CD4-positive, alpha-beta T cell treated with Interleukin-1 beta for 1 hour (primary cell): ENCODE data around the gene PEPD.

Experiments
- DNase-seq, 2 donors: peaks; one replicate each; pipeline ENCODE4 v3.0.0-alpha.2; 2020 to 2022

PEPD gene

DNA sequence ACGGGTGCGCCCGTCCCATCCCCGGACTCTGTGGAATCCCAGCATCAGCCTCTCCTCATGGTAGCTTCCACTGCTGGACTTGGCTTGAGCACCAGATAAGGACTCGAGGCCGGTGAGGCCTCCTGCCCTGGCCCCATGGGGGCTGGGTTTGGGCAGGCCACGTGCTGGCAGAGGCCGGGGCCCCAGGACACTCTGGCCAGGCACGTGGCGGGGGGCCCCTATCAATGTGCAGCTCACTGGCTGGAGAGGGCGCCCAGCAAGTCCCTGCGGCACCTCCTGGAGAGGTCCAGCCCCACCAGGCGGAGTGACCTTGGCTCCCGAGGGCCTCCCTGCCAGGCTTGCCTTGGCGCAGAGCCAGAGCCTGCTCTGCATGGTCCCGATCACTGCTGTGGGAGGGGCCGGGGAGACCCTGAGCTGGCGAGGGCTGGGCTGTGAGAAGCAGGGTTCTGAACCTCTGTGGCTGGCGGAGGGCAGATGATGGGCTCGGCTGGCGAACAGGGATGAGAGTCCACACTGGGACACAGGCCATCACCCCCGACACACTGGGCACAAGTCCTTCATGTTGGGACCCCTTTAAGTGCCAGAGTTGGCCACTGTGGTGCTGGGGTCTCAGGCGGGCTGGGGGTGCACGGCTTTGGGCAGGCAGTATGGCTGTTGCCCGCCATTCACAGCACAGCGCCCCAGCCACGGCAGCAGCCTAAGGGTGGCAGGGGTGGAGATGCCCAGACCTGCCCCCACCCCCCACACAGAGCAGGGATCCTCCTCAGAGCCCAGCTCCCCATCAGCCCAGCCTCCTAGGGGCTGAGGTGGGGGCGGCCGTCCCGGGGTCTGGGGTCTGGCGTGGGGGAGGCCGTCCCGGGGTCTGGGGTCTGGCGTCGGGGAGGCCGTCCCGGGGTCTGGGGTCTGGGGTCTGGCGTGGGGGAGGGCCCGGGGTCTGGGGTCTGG, 129.0 kb downstream of the PEPD start:
- no peak for DNase-seq

DNA sequence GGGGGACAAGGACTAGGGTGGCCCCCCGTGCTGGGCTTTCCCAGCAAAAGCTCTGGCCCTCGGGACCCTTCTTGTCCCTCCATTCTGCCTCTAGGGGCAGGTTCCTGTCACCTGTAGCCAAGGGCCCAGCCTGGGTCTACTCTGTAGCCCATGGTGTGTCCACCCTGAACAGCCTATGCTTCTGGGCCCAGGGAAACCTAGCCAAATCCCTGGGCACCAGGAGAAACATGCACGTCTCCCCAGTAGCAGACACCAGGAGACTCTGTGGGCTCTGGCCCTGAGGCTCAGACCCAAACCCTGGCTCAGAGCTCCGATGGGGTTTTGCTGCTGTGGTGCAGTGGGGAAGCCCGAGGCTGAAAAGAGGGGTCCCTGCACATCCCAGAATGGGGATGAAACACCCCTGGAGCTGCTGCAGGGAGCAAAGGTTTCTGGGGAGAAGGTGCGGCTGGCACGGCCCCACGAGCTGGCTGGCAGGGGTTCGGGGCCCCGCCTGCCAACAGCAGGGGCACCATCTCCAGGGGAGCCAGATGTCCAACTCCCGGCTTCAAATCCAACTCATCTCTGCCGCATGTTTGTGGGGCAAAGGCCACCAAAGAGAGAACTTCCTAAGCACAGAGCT, 129.9 kb downstream of the PEPD start:
- no peak for DNase-seq

DNA sequence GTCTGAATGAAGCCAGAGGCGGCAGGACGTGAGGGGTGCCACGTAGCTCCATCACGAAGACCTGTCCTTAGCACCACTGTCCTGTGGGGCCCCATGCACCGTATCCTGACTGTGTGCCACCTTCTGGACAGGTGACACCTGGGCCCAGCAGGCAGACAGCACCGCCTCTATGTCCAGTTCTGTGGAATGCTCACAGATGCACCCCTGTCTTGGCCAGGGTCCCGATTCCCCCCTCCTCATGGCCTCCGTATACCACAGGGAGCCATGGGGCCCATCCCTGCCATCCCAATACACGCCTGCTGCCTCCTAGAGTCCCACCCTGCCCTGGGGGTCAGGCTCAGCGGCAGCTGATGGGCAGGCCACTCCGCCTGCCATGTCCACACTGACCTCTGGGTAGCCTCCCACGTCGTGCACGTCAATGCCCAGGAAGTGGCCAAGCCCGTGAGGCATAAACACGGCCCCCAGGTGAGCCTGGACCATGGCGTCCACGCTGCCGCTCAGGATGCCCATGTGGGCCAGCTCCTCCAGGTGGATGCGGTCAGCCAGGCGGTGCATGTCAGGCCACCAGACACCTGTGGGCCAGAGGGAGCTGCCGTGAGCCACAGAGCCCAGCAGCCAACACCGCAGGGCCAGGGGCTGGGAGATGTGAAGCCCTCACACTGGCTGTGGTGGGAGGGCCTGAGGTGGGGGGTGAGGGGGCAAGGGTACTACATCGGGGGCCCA, 130.5 kb downstream of the PEPD start:
- no peak for DNase-seq

- no peak for DNase-seq
These were observed 131.3 kb downstream of the PEPD start for GRCh38 chr19:33390101-33390907.

DNA sequence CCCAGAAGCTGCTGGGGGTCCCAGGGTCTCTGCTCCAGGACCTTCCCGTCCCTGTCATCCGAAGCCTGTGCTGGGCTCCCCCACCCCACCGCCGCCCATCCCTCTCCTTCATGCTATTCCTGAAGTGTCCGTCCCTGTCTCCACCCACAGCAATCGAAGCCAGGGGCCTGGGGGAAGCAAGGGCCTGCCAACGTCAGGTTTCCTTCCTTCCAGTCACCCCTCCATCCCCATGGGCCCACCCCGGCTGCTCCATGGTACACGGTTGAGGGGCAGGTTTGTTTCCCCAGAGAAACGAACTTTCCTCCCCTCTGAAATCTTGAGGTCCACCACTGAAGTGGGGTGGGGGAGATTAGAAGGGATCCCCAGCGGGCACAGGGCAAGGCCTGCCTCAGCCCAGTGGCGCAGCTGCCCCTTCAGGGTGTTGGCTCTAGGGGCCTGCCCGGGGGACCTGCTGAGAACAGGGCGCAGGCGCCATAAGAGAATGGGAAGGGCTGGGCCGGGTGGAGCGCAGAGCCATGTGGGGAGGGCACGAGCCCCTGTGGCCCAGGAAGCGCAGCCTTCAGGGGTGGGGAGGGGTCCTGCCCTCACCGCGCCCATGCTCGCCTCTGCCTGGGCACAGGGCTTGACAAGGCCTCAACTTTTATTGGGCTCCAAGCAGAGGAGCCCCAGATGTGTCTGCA, 132.0 kb downstream of the PEPD start:
- DNase-seq, result no peak

DNA sequence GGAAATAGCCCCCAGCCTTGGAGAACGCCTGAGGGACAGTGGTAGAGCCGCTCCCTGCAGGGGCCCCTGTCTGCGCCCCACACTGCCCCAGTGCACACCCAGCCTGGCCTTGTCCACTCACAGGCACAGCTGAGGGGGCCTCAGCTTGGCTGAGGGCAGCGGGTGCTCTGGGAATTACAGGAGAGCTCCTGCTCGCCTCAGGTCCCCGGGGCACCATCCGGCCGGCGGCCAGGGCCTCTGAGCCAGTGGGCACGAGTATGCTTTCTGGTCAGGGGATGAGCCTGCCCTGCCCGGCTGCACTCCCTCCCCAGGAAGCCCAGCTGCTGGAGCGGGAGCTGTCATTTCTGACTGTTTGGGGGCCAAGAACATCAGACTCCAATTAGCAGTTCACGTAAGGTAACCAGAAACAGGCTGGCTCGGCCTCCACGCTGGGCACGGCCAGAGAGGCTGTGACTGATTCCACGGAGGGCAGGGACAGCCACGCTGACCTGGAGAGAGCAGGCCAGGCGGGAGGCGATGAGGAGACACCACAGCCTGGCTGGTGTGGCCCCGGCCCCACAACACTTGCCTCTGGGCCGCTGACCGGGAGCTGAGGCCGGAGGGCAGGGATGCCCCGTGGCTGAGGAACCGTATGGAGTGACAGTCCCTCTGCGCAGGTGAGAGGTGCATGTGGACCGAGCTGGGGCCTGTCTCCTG, 132.7 kb downstream of the PEPD start:
- DNase-seq, result no peak

GRCh38 chr19:33388231-33388724, 133.3 kb downstream of the PEPD start:
- no peak for DNase-seq

DNA sequence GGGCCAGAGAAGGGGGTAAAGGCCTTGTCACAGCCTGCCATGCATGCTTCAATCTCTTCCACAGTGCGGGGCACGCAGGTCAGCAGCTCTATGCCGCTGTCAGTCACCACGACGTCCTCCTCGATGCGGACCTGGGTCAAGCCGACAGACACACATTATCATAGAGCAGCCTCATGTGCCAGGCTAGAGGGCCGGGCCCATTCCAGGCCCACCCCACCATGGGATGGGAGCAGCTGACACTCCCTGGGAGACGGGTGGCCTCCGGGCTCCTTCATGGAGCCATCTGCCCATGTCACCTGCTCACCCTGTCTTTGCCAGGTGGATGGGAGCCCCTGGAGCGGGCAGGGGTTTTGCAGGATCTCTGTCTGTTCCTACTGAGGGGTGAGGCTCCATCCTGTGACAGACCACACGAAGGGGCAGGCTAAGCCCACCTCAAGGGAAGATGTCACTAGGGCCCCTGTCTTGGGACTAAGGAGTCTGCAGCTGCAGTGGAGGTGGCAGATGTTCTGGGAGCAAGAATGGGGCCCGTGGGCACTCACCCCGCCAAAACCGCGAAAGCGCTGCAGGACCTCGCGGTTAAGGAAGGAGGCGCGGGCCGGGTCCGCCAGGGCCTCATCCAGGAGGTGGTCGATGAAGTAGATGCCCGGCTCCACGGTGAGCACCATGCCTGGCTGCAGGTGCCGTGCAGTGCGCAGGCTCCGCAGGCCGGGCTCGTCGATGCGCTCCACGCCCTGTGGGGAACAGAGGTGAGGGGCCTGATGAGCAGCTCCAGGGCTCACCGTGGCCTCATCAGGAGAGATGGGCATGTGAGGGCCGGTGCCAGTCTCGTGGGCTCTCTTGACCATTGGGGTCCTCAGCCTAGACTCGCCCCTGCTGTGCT, 134.0 kb downstream of the PEPD start:
- no peak for DNase-seq

GRCh38 chr19:33386361-33386858, 135.2 kb downstream of the PEPD start:
- no peak for DNase-seq

- no peak for DNase-seq
These were observed 135.6 kb downstream of the PEPD start for GRCh38 chr19:33385956-33386355.

DNA sequence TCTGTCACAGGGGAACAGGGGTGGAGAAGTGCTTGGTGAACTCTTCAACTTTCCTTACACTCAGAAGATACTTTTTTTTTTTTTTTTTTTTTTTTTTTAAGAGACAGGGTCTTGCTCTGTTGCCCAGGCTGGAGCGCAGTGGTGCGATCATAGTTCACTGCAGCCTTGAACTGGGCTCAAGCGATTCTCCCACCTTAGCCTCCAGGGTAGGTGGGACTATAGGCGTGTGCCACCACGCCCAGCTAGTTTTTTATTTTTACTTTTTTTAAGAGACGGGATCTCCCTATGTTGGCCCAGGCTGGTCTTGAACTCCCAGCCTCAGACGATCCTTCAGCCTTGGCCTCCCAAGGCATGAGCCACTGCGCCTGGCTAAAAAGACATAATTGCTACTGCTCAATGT, 136.6 kb downstream of the PEPD start:
- no peak for DNase-seq

- DNase-seq, result no peak
These were observed 137.8 kb downstream of the PEPD start for GRCh38 chr19:33383720-33384292.

GRCh38 chr19:33382982-33383381, 138.6 kb downstream of the PEPD start:
- DNase-seq, result no peak

- DNase-seq, result no peak
These were observed 139.6 kb downstream of the PEPD start for GRCh38 chr19:33382006-33382405.

DNA sequence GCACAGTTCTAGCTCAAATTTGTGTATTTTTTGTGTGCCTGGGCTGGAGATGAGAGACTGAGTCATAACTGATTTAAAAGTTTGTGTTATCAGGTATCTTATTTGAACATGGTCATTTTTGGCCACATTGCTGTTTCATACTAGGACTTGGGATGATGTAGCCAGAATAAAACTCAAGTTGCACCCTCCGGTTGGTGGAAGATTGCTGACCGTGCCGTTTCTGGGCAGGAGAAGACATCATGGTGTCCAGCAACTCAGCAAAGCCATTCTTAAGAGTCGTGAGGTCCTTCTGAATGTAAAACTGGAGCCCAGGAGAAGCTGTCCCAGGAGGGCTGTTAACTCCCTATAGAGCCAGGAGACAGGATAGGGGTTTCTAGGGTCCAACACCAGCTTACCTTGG, 140.5 kb downstream of the PEPD start:
- no peak for DNase-seq

DNA sequence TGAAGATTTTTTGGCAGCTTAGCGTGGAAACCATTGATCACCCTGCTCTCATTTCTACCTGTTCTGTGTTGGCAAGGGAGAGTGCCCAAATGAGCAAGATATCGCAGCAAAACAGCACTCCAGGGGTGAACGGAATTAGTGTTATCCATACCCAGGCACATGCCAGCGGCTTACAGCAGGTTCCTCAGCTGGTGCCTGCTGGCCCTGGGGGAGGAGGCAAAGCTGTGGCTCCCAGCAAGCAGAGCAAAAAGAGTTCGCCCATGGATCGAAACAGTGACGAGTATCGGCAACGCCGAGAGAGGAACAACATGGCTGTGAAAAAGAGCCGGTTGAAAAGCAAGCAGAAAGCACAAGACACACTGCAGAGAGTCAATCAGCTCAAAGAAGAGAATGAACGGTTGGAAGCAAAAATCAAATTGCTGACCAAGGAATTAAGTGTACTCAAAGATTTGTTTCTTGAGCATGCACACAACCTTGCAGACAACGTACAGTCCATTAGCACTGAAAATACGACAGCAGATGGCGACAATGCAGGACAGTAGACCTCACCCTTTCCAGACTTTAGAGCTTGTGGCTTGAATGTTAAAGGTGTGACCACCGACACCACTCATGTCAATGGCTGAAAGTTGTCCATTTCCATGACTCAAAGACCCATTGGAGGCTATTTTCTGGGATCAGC, 142.3 kb downstream of the PEPD start:
- DNase-seq, result no peak

- no peak for DNase-seq
These were observed 143.8 kb downstream of the PEPD start for GRCh38 chr19:33377586-33378475.

GRCh38 chr19:33376941-33377557, 144.5 kb downstream of the PEPD start:
- no peak for DNase-seq
